Measurements from ENCODE around the gene ATP10A.
"Not testable (repeated sequence)": the region's sequence is repeated elsewhere in the genome, so short reads cannot be mapped to it uniquely, and the experiment has no call there.

The ATP10A gene

DNA sequence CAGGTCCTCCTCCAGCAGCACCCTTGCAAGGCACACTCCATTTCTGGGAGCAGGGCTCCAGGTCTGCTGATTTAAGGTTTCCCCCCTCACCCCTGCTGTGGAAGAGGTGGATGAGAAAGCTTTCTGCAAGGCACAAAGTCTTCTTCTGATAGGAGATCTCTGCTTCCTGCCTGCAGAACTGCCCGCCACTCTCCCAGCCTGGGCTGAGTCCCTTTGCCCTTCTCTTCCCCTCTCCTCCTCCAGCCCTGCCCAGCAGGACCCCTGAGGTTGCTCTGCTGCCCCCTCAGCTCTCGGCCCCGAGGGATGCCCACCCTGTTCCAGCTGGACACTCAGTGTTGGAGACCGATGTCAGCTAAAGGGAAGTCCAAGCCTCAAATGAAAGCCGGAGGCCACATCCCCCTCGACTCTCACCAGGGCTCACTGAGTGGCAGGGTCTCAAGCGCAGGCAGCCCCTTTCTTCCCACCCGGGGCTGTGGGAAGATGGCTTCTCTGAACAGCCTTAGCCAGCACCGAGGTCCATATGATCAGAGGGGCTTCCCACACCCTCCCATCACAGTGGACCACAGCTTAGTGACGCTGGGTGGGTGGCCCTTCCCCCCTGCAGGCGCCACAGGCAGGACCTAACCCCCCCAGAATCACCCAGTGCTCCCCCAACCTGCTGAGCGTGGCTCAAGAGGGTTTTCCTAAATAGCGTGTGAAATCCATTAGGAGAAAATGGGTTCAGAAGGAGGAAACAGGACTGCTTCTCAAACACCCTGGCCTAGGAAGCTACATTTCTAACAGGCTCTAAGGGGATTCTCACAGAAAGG is 4.0 kb downstream of the ATP10A start:
- Histone ChIP-seq H3K36me3 (no peaks in the 10 kb centered on the region), H3K4me1 (peaks cover 0 to 78% (median 34%) of the 10 kb centered on the region in 4 donors), H3K27ac (peak overlapping the region; percentile 96), H3K27me3 (no peaks in the 10 kb centered on the region), H3K4me3 (peak overlapping the region; percentile 82 to 88), H3K9me3 (no peaks in the 10 kb centered on the region)
- intact Hi-C loops (cut with DNase I; ENCODE audit: low total_unique reads): no loop called here
- no peak for DNase-seq
- TF ChIP-seq, protein P1, sequence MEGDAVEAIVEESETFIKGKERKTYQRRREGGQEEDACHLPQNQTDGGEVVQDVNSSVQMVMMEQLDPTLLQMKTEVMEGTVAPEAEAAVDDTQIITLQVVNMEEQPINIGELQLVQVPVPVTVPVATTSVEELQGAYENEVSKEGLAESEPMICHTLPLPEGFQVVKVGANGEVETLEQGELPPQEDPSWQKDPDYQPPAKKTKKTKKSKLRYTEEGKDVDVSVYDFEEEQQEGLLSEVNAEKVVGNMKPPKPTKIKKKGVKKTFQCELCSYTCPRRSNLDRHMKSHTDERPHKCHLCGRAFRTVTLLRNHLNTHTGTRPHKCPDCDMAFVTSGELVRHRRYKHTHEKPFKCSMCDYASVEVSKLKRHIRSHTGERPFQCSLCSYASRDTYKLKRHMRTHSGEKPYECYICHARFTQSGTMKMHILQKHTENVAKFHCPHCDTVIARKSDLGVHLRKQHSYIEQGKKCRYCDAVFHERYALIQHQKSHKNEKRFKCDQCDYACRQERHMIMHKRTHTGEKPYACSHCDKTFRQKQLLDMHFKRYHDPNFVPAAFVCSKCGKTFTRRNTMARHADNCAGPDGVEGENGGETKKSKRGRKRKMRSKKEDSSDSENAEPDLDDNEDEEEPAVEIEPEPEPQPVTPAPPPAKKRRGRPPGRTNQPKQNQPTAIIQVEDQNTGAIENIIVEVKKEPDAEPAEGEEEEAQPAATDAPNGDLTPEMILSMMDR (IDR thresholded peaks at IDR 0.05): no peak

DNA sequence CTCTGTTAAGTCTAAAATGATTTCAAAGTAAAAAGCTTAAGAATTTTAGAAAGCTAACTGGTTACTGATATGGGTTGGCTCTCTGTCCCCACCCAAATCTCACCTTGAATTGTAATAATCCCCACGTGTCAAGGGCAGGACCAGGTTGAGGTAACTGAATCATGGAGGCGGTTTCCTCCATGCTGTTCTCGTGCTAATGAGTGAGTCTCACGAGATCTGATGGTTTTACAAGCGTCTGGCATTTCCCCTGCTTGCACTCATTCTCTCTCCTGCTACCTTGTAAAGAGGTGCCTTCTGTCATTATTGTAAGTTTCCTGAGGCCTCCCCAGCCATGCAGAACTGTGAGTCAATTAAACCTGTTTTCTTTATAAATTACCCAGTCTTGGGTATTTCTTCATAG is 7.1 kb downstream of the ATP10A start:
- peaks cover 0 to 97% (median 50%) of the 10 kb centered on the region in 4 donors for H3K4me1 ChIP-seq
- H3K36me3 ChIP-seq; H3K9me3 ChIP-seq; DNase-seq; H3K27me3 ChIP-seq; H3K4me3 ChIP-seq; intact Hi-C loops (cut with DNase I; ENCODE audit: low total_unique reads): not testable (repeated sequence)
- peak overlapping the region in 1 of 2 donors; percentile 96 for H3K27ac ChIP-seq

DNA sequence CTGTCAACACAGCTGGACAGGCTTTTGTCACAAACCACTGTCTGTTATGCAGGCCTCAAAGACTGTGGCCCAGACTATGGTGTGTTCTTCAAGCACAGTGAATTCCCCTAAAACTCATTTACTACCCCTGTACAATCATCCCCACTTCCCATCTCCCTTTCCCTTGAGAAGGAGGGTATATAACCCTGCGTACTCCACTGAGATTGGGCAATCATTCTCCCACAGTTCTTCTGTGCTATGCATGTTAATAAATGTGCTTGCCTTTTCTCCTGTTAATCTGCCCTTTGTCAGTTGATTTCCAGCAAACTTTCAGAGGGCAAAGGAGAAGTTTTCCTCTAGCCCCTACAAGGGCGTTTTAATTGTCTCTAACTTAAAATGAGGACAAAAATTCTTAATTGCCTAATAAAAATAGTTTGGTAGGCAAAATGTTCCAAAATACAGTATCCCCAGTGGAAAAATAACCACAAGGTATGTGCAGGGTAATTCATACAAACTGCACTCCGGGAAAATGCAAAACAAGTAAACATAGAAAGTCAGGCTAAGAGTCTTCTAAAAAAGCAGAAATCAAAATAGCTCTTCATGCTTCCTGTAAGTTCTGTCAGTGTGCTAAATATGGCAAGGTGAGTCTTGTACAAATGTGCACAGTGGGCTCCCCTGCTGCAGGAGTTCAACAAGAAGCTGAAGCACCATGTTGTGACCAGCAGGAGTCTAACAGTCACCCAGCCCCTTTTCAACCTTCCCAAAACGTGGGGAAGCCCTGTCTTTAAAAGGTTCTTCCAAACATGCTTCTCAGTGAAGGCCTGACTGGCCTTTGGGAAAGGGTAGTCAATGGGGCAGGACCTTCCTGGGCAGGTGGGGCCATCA is 10.2 kb downstream of the ATP10A start:
- no peaks in the 10 kb centered on the region for H3K36me3 ChIP-seq
- H3K4me3 ChIP-seq: no peak overlapping the region
- no peaks in the 10 kb centered on the region for H3K9me3 ChIP-seq
- H3K4me1 ChIP-seq: peaks cover 0 to 96% (median 56%) of the 10 kb centered on the region in 4 donors
- TF ChIP-seq, protein P1 (IDR thresholded peaks at IDR 0.05): peak in 1 of 2 experiments; percentile 7
- no peak for DNase-seq
- H3K27ac ChIP-seq: peak overlapping the region; percentile 90 to 92
- intact Hi-C loops (cut with DNase I; ENCODE audit: low total_unique reads): no loop called here
- no peaks in the 10 kb centered on the region for H3K27me3 ChIP-seq

DNA sequence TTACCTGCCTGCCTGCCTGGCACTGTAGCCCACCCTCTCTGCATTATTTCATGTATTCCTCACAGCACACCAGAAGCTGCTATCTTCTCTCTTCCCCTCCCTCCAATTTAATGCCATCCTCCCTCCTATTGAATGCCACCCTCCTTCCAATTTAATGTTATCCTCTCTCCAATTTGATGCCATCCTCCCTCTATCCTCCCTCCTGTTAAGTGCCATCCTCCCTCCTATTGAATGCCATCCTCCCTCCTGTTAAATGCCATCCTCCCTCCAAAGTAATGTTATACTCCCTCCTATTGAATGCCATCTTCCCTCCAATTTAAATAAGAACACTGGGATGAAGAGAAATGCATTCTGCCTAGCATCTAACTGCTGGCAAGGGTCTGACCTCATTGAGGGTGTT is 11.1 kb downstream of the ATP10A start:
- no peak for DNase-seq
- Histone ChIP-seq H3K4me3 (no peak overlapping the region), H3K36me3 (no peaks in the 10 kb centered on the region), H3K9me3 (no peaks in the 10 kb centered on the region), H3K27me3 (no peaks in the 10 kb centered on the region), H3K27ac (peak overlapping the region; percentile 90 to 92), H3K4me1 (peaks cover 0 to 94% (median 54%) of the 10 kb centered on the region in 4 donors)
- intact Hi-C loops (cut with DNase I; ENCODE audit: low total_unique reads): no loop called here
- TF ChIP-seq, protein P1 (IDR thresholded peaks at IDR 0.05): no peak

DNA sequence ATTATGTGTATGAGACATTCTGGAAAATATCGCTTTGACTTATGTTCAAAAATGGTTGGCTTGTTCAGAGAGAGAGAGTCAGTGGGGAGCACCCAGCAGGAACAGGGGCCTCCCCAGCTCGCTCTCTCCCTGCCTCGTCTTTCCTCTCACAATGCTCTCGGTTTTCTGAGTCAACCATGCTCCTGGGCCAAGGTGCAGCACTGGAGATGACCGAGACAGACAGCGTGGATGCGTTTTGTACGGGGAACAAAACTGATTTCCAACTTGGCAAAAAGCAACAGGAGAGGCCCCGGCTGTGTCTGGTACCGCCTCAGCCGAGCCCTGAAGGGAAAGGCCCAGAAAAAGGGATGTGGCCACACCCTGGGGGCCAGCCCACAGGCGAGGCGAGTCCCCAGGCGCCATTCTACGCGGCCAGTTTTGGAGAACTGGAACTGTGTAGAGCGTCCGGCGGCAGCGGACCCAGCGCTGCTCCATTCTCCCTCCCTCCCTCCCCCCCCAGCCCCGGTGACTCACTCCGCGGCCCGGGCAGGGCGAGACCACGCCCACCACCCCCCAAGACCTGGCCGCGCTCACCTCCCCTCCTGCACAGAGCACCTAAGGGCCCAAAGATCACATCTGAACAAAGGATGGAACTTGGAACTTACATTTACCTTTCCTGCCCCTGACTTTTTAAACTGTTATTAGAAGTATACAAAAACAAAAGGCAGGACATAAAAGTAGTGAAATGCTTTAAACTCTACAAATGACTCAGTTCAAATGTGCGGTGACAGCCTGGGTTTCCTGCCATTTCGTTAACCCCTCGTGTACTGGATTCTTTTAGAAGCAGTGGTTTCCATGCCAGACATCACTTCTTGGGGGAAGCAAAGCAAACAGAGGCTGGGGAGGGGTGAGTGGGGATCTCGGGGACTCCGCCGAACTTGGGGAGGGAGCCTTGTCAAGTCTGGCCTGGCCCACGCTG is 12.7 kb downstream of the ATP10A start:
- Histone ChIP-seq H3K9me3 (no peaks in the 10 kb centered on the region), H3K27ac (peak overlapping the region; percentile 90 to 92), H3K4me1 (peaks cover 0 to 94% (median 61%) of the 10 kb centered on the region in 4 donors), H3K4me3 (peak overlapping the region; percentile 46 to 52), H3K27me3 (no peaks in the 10 kb centered on the region), H3K36me3 (no peaks in the 10 kb centered on the region)
- DNase-seq: peak; percentile 86 to 96
- intact Hi-C loops (cut with DNase I; ENCODE audit: low total_unique reads): no loop called here
- TF ChIP-seq, protein P1 (IDR thresholded peaks at IDR 0.05): no peak
